HG02852 (cell line): Measurements from ENCODE around the gene CADPS2.

Experiments
- ATAC-seq: cut with Tn5 transposase; IDR thresholded peaks from one replicate; pipeline ENCODE4 v1.9.1; 2021; ENCODE audit warnings: mild to moderate bottlenecking, moderate library complexity; ENCODE audit not compliant: unreplicated experiment

The CADPS2 gene

GRCh38 chr7:122544463-122544862 is 341.8 kb downstream of the CADPS2 start:
- peak; percentile 98 for ATAC-seq

GRCh38 chr7:122543891-122544290 is 342.4 kb downstream of the CADPS2 start:
- ATAC-seq = no peak

- no peak for ATAC-seq
Observed at GRCh38 chr7:122543166-122543565, 343.1 kb downstream of the CADPS2 start.

GRCh38 chr7:122535086-122535485 is 351.2 kb downstream of the CADPS2 start:
- ATAC-seq = no peak

GRCh38 chr7:122532406-122533269 is 353.6 kb downstream of the CADPS2 start:
- ATAC-seq = no peak

GRCh38 chr7:122528879-122529481 is 357.3 kb downstream of the CADPS2 start:
- ATAC-seq = no peak

GRCh38 chr7:122525355-122525754 is 360.9 kb downstream of the CADPS2 start:
- ATAC-seq = no peak

- no peak for ATAC-seq
Observed at GRCh38 chr7:122521767-122522166, 364.5 kb downstream of the CADPS2 start.

- no peak for ATAC-seq
Observed at GRCh38 chr7:122520971-122521555, 365.2 kb downstream of the CADPS2 start.

- ATAC-seq = no peak
Observed at GRCh38 chr7:122518488-122518887, 367.8 kb downstream of the CADPS2 start.

- ATAC-seq = no peak
Observed at GRCh38 chr7:122517576-122517975, 368.7 kb downstream of the CADPS2 start.

- ATAC-seq = no peak
Observed at GRCh38 chr7:122515404-122515803, 370.9 kb downstream of the CADPS2 start.

GRCh38 chr7:122511268-122511667 is 375.0 kb downstream of the CADPS2 start:
- no peak for ATAC-seq

GRCh38 chr7:122507591-122507990 is 378.7 kb downstream of the CADPS2 start:
- no peak for ATAC-seq

GRCh38 chr7:122492007-122492406 is 394.3 kb downstream of the CADPS2 start:
- no peak for ATAC-seq

GRCh38 chr7:122488241-122488640 is 398.0 kb downstream of the CADPS2 start:
- ATAC-seq = no peak

GRCh38 chr7:122487131-122487530 is 399.1 kb downstream of the CADPS2 start:
- ATAC-seq = no peak

GRCh38 chr7:122485856-122486255 is 400.4 kb downstream of the CADPS2 start:
- no peak for ATAC-seq

- ATAC-seq = no peak
Observed at GRCh38 chr7:122482212-122482611, 404.0 kb downstream of the CADPS2 start.

- no peak for ATAC-seq
Observed at GRCh38 chr7:122470859-122471258, 415.4 kb downstream of the CADPS2 start.

- no peak for ATAC-seq
Observed at GRCh38 chr7:122468945-122469344, 417.3 kb downstream of the CADPS2 start.
